HCT116 (cell line): ENCODE data around the gene ARFRP1.

ENCODE experiments used
- EZH2 ChIP-seq: fragments of 200-600 bp; sonication (generic); IDR thresholded peaks from 2 replicates; pipeline ENCODE4 v1.6.1; 2017; ENCODE audit warnings: antibody characterized with exemption, mixed run types
- JUND ChIP-seq: IDR thresholded peaks from 2 replicates; pipeline ENCODE4 v1.6.1; 2012
- TF ChIP-seq, protein P1 (sequence below), 3 experiments: fragments of 200-600 bp in 1 of 3; sonication (generic) in 1 of 3; IDR thresholded peaks in 2 of 3; conservative IDR thresholded peaks in 1 of 3; 2 replicates each; pipeline ENCODE4 v1.5.1; 2012 to 2017; ENCODE audit warnings: low read depth in 2 of 3, low read length in 2 of 3, antibody characterized with exemption in 1 of 3, borderline replicate concordance in 1 of 3, control low read depth in 1 of 3, mild to moderate bottlenecking in 1 of 3, mixed read lengths in 1 of 3, mixed run types in 1 of 3, moderate library complexity in 1 of 3; ENCODE audit not compliant: insufficient read depth in 1 of 3

DNA sequence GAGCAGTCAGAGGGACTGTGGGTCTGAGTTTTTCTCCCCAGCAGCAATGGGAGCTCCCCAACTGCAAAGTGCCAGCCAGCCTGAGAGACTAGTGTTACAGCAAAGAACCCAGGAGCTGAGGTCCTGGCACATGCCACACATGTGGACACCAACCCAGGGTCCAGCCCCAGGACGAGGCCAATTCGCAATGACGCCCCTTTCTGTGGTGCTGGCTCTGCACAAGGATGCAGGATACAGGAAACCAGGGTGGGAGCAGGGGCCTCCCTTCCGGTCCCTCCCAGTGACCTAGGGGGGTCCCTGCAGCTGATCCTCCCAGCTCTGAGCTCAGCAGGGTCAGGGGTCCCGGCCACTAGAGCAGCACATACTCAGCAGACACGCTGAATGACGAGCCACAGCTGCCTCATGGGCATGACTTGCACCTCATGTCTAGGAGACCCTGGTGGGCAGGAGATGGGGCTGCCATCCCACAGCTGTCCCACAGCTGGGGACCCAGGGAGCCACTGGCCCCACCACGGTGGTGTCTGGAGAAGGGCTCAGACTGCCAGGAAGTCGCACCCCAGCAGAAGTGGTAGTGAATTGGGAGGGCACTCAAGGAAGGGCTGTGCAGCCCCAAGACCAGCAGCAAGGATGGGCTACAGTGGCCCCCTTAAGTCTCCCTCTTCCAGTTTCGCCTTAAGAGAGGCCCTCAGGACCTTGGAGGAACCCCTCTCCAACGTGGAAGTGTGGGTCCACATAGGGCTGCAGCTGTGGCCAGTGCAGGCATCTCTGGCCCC, 3.6 kb downstream of the ARFRP1 start:
- no peak for TF ChIP-seq EZH2
- TF ChIP-seq, protein P1, sequence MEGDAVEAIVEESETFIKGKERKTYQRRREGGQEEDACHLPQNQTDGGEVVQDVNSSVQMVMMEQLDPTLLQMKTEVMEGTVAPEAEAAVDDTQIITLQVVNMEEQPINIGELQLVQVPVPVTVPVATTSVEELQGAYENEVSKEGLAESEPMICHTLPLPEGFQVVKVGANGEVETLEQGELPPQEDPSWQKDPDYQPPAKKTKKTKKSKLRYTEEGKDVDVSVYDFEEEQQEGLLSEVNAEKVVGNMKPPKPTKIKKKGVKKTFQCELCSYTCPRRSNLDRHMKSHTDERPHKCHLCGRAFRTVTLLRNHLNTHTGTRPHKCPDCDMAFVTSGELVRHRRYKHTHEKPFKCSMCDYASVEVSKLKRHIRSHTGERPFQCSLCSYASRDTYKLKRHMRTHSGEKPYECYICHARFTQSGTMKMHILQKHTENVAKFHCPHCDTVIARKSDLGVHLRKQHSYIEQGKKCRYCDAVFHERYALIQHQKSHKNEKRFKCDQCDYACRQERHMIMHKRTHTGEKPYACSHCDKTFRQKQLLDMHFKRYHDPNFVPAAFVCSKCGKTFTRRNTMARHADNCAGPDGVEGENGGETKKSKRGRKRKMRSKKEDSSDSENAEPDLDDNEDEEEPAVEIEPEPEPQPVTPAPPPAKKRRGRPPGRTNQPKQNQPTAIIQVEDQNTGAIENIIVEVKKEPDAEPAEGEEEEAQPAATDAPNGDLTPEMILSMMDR (IDR thresholded peaks at IDR 0.05 in 2 of 3, conservative IDR thresholded peaks at IDR 0.05 in 1 of 3; ENCODE audit: borderline replicate concordance in 1 of 3, insufficient read depth in 1 of 3, low read depth in 2 of 3, low read length in 2 of 3), result no peak
- TF ChIP-seq JUND, result no peak
